ENCODE data around the gene ACAA2.

DNA sequence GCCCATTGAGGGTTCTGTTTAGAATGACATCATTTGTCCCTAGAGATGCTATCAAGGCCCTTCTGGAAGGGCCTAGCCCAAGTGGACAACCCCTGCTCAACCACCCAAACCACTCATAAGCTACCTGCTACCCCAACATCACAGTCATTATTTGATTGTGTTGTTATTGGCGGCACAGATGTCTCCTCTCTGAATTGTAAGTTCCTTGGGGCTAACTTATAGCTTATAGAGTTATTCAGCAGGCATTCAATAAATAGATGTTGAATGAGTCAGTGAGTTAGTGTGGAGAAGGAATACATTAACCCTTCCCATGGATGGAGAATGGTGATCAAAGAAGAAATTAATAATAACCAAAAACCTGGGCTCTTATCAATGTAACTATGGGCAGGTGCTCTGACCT is 80.0 kb downstream of the ACAA2 start:
- TF ChIP-seq TAF1 (IDR thresholded peaks at IDR 0.05; ENCODE audit: borderline replicate concordance, low read depth, low read length) (no peak), POLR2A (IDR thresholded peaks at IDR 0.05; ENCODE audit: low read depth, low read length) (no peak), POLR2AphosphoS5 (IDR thresholded peaks at IDR 0.05; ENCODE audit: low read depth, low read length) (no peak)

All from GM12892 (cell line).